Stomach (tissue), 9 donors: ENCODE results near the gene DENND6B. TPM values are rescaled to one million over a fixed set of nuclear protein-coding genes. Genes with fewer than 3 reads are reported as not detected.

Experiments used
- DNase-seq, 2 donors: peaks; one replicate each; pipeline versions ENCODE4 v3.0.0 to v3.0.0-alpha.2; 2013 to 2019
- H3K27ac ChIP-seq, 5 donors: fragments of 200-600 bp in 4 of 5; sonication (generic) in 4 of 5; one replicate each; pipeline ENCODE4 v1.5.1; 2013 to 2019; ENCODE audit warnings: mild to moderate bottlenecking in 1 of 5, moderate library complexity in 1 of 5
- H3K27me3 ChIP-seq, 3 donors: fragments of 200-600 bp; sonication (generic); one replicate each; pipeline ENCODE4 v1.5.1; 2017 to 2019; ENCODE audit warnings: mixed run types in 1 of 3
- H3K36me3 ChIP-seq, 4 donors: fragments of 200-600 bp; sonication (generic); 1 replicate in 3 of 4; 2 replicates in 1 of 4; pipeline ENCODE4 v1.5.1; 2016 to 2019
- H3K4me1 ChIP-seq, 4 donors: fragments of 200-600 bp; sonication (generic); one replicate each; pipeline ENCODE4 v1.5.1; 2016 to 2019
- H3K4me3 ChIP-seq, 4 donors: fragments of 200-600 bp; sonication (generic) in 3 of 4; one replicate each; pipeline ENCODE4 v1.5.1; 2016 to 2019; ENCODE audit warnings: mild to moderate bottlenecking in 1 of 4
- H3K9me3 ChIP-seq, 4 donors: fragments of 200-600 bp; sonication (generic); one replicate each; pipeline ENCODE4 v1.5.1; 2016 to 2019
- CTCF ChIP-seq, 7 experiments: fragments of 450-650 bp in 4 of 7; fragments of 200-600 bp in 3 of 7; sonication (generic) in 3 of 7; IDR thresholded peaks; one replicate each; pipeline ENCODE4 v1.5.1; 2016 to 2019; ENCODE audit warnings: antibody characterized with exemption in 7 of 7, control low read depth in 2 of 7, mild to moderate bottlenecking in 1 of 7
- EP300 ChIP-seq: sonication (generic); formaldehyde crosslinking; IDR thresholded peaks from one replicate; pipeline ENCODE4 v1.6.1; 2017; ENCODE audit warnings: antibody characterized with exemption
- POLR2A ChIP-seq, 4 donors: fragments of 450-650 bp; IDR thresholded peaks; one replicate each; pipeline ENCODE4 v1.6.1; 2016; ENCODE audit warnings: antibody characterized with exemption in 4 of 4, control low read depth in 2 of 4, mild to moderate bottlenecking in 1 of 4, moderate library complexity in 1 of 4
- POLR2AphosphoS5 ChIP-seq, 3 donors: sonication (generic); formaldehyde crosslinking; IDR thresholded peaks; one replicate each; pipeline ENCODE4 v1.6.1; 2016; ENCODE audit warnings: antibody characterized with exemption in 3 of 3
- WGBS, 5 donors: extraction: QIAGEN DNeasy Blood & Tissue Kit in 3 of 5; methylation state at CpG; one replicate each; pipeline versions ENCODE4 v1.1.5 to v1.1.7; 2013 to 2018; 5-methylcytosine and 5-hydroxymethylcytosine counted together
- intact Hi-C: fragments of 100-400 bp; cut with DNase I; formaldehyde crosslinking; loops from one replicate; pipeline ENCODE4 v1.15.1; 2023; ENCODE audit warnings: low total_unique reads
- polyA plus RNA-seq, 3 donors: library from polyadenylated mRNA; stranded (reverse); fragments of 200-250 nt; gene quantifications; one replicate each; pipeline ENCODE4 v1.2.3, GENCODE V29; 2013
- total RNA-seq, 5 donors: library from RNA; depleted of rRNA; stranded (reverse); fragments of >200 nt; gene quantifications; one replicate each; pipeline versions ENCODE4 v1.1.0 to v1.2.3, GENCODE V29; 2014 to 2016
- donor health status: healthy with polysubstance abuse.
- donor health status: Bipolar disorder and iron deficiency.
- donor health status: healthy.

Gene DENND6B
- total and polyA plus RNA-seq, 8 donors: 2.0 to 13.4 (median 4.0) TPM

GRCh38 chr22:50303515-50303847 is 23.3 kb downstream of the DENND6B start:
- H3K36me3 ChIP-seq: peaks cover 0 to 6% (median 0%) of the 10 kb centered on the region in 4 donors
- intact Hi-C loops: no loop called here
- H3K4me1 ChIP-seq: peaks cover 85 to 93% (median 87%) of the 10 kb centered on the region in 4 donors
- peaks cover 0 to 18% (median 0%) of the 10 kb centered on the region in 3 donors for H3K27me3 ChIP-seq
- no peaks in the 10 kb centered on the region for H3K9me3 ChIP-seq
- WGBS, 5 donors: 36 to 64% (median 46%) methylated on average over 7 of the region's 7 CpGs
- TF ChIP-seq POLR2AphosphoS5 (IDR thresholded peaks at IDR 0.05) (no peak), EP300 (no peak), CTCF (IDR thresholded peaks at IDR 0.05) (no peak), POLR2A (IDR thresholded peaks at IDR 0.05) (no peak)
- no peak for DNase-seq
- peak overlapping the region; percentile 94 to 96 (median 95) for H3K27ac ChIP-seq
- H3K4me3 ChIP-seq: peak overlapping the region; percentile 3 to 88 (median 8)

GRCh38 chr22:50302564-50302963 is 24.2 kb downstream of the DENND6B start:
- TF ChIP-seq POLR2A (IDR thresholded peaks at IDR 0.05) (no peak), POLR2AphosphoS5 (IDR thresholded peaks at IDR 0.05) (no peak), CTCF (IDR thresholded peaks at IDR 0.05) (no peak), EP300 (no peak)
- intact Hi-C loops: no loop called here
- Histone ChIP-seq H3K36me3 (peaks cover 0 to 6% (median 0%) of the 10 kb centered on the region in 4 donors), H3K27me3 (peaks cover 0 to 18% (median 0%) of the 10 kb centered on the region in 3 donors), H3K27ac (peak overlapping the region; percentile 94 to 96 (median 95)), H3K9me3 (no peaks in the 10 kb centered on the region), H3K4me3 (peak overlapping the region in 1 of 4 donors; percentile 33), H3K4me1 (peaks cover 87 to 94% (median 88%) of the 10 kb centered on the region in 4 donors)
- DNase-seq: peak; percentile 25 to 53
- 33 to 50% (median 42%) methylated on average over 3 to 5 of the region's 5 CpGs for WGBS, 5 donors

DNA sequence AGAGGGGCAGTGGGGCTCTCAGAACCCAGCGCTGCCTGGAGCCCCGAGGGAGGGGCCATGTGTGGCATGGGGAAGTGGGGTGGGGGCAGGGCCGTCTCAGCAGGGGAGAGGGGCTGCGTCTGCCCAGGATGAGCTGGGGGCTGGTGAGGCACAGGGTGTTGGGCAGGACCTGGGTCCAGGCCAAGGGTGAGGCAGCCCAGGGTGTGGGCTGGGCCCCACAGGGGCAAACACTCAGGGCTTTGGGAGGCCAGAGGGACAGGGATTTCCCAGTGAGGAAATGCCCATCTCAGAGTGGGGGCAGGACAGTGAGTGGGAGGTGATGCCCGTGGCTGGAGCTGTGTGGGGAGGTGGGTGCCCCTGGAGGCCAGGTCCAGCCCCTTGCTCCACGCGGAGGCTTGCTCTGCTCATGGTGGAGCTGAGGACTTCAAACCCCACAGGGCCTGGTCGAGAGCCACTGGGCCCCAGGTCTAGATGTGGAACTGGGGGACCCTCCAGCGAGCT is 24.7 kb downstream of the DENND6B start:
- peaks cover 0 to 18% (median 0%) of the 10 kb centered on the region in 3 donors for H3K27me3 ChIP-seq
- TF ChIP-seq CTCF (IDR thresholded peaks at IDR 0.05) (no peak), POLR2AphosphoS5 (IDR thresholded peaks at IDR 0.05) (no peak), POLR2A (IDR thresholded peaks at IDR 0.05) (no peak), EP300 (no peak)
- no peaks in the 10 kb centered on the region for H3K9me3 ChIP-seq
- WGBS, 5 donors: 19 to 43% (median 31%) methylated on average over 7 to 9 of the region's 9 CpGs
- H3K4me3 ChIP-seq: peak overlapping the region in 2 of 4 donors; percentile 33 to 49
- H3K4me1 ChIP-seq: peaks cover 92 to 99% (median 93%) of the 10 kb centered on the region in 4 donors
- intact Hi-C loops: no loop called here
- peak overlapping the region; percentile 94 to 96 (median 95) for H3K27ac ChIP-seq
- DNase-seq: peak; percentile 58 to 72
- H3K36me3 ChIP-seq: peaks cover 0 to 6% (median 0%) of the 10 kb centered on the region in 4 donors

GRCh38 chr22:50301581-50301991 is 25.2 kb downstream of the DENND6B start:
- intact Hi-C loops: no loop called here
- Histone ChIP-seq H3K27me3 (peaks cover 0 to 18% (median 0%) of the 10 kb centered on the region in 3 donors), H3K36me3 (peaks cover 0 to 6% (median 0%) of the 10 kb centered on the region in 4 donors), H3K4me1 (peaks cover 97 to 99% (median 98%) of the 10 kb centered on the region in 4 donors), H3K4me3 (peak overlapping the region; percentile 3 to 49 (median 26)), H3K9me3 (no peaks in the 10 kb centered on the region), H3K27ac (peak overlapping the region; percentile 94 to 96 (median 95))
- peak; percentile 35 to 80 for DNase-seq
- WGBS, 5 donors: 24 to 43% (median 37%) methylated on average over 14 to 17 of the region's 17 CpGs
- TF ChIP-seq POLR2AphosphoS5 (IDR thresholded peaks at IDR 0.05) (no peak), POLR2A (IDR thresholded peaks at IDR 0.05) (no peak), EP300 (no peak), CTCF (IDR thresholded peaks at IDR 0.05) (no peak)
